G401.6 (cell line): ENCODE results near the gene TNFRSF1A.

Source experiments
- FAIRE-seq: peaks from 2 replicates; lab custom pipeline; 2012; peaks lifted over from hg19 to GRCh38; lab: Jason Lieb, UNC

The TNFRSF1A gene

DNA sequence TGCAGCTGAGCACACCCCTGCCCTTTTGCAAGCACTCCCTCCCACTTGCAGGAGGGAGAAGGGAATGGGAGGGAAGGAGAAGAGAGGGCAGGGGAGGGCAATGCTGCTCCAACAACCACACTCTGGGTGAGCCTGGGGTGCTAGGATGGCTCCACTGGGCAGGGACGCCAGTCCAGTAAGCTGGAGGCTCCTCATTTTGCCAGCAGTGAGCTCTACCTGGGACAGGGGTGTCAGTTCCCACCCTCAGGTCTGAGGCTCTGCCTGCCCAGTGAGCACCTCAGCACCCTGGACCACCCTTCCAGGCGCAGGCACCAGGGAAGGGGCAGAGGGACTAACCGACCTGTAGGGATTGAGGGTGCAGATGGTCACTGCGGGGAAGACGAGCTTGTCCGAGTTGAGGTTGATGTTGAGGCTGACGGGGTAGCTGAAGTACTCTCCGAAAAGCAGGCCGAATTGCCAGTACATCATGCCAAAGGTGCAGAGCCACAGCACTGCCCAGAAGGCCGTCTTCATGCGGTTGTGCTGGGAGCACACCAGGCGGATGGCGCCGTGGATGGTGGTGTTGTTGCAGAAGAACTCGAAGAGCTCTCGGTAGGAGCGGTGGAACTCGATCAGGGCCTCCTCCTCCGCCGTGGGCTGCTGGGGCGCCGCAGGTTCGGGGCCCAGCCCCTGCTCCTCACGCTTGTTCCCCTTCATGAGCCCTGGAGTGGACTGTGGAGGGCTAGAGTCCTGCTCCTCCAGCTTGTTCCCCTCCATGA lies 32.3 kb upstream of the TNFRSF1A start:
- FAIRE-seq: no peak

DNA sequence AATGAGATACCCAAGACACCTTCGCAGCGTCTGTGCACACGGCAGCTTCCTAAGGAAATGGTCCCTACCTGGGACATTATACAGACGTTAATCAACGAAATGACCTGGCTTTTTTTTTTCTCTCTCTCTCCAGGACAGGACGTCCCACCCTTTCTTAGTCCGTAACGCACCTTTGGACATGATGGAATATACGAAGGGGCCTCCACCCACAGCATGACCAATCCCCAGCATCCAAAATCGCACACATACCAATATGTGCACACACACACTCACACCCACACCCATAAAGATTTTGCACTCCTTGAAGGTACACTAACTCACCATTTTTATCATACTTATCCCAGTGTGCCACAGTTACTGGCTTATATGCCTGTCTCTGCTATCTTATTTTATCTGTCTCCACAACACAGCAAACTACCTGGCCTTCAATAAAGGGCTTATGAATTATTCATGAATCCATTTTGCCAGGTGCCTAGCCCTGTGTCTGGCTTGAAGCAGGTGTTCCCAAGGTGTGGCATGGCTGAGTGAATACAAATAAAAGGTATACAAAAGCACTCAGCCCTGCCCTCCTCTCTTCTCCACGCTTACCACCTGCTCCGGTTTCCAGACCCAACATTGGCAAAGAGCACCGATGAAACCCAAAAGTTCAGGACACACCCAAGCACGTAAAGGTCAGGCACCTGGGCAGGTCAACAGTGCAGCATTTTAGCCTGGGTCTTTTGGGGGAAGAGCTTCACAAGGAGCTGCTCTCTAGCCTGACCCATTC lies 31.3 kb upstream of the TNFRSF1A start:
- FAIRE-seq: no peak

DNA sequence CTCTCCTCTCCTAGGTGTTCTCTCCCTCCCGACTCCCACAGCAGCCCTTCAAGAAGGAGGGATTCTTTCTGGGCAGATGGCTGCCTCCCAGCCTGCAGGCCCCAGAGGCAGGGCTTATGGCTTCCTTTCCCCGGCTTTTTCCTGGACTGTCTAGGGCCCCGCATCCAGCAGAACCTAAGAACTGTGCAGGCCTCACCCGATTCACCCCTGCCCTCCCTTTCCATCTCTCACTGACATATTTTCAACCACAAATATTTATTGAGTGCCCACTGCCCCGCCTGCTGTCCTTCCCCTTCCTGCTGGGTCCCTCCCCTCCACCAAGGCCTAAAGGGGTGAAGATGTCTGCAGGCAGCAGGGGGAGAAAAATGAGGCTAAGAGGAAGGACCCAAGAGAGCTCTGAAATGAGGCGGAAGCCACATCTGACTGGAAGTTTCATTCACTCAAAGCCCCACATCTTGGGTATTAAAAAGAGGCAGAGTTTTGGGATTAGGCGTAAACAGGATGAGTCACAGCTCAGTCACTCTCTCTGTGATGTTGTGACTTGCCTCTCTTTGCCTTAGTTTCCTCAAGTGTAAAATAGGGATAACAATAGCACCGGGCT lies 30.6 kb upstream of the TNFRSF1A start:
- peak; percentile 67 for FAIRE-seq

- FAIRE-seq: peak; percentile 99
These were observed 29.3 kb upstream of the TNFRSF1A start for GRCh38 chr12:6370994-6371754.

DNA sequence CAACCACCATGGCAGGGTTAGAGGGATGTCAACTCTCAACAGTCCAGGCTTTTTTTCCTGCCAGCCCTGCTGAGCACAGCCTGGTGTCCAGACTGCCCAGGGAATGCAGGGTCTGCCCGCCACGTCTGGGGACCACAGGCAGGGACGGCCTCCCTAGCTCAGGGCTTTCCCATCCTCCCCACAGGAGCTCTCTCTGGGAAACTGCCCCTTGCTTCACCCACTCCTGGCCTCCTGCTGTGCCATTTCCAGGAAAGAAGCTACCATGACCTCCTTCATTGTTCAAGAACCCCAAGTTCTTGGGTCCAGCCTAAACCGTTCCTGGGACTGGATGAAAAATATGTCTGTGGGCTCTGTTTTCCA lies 28.7 kb upstream of the TNFRSF1A start:
- FAIRE-seq: no peak

GRCh38 chr12:6369916-6370575 lies 28.2 kb upstream of the TNFRSF1A start:
- no peak for FAIRE-seq

GRCh38 chr12:6368906-6369525 lies 27.1 kb upstream of the TNFRSF1A start:
- FAIRE-seq: no peak

GRCh38 chr12:6367969-6368892 lies 26.4 kb upstream of the TNFRSF1A start:
- peak; percentile 17 for FAIRE-seq

DNA sequence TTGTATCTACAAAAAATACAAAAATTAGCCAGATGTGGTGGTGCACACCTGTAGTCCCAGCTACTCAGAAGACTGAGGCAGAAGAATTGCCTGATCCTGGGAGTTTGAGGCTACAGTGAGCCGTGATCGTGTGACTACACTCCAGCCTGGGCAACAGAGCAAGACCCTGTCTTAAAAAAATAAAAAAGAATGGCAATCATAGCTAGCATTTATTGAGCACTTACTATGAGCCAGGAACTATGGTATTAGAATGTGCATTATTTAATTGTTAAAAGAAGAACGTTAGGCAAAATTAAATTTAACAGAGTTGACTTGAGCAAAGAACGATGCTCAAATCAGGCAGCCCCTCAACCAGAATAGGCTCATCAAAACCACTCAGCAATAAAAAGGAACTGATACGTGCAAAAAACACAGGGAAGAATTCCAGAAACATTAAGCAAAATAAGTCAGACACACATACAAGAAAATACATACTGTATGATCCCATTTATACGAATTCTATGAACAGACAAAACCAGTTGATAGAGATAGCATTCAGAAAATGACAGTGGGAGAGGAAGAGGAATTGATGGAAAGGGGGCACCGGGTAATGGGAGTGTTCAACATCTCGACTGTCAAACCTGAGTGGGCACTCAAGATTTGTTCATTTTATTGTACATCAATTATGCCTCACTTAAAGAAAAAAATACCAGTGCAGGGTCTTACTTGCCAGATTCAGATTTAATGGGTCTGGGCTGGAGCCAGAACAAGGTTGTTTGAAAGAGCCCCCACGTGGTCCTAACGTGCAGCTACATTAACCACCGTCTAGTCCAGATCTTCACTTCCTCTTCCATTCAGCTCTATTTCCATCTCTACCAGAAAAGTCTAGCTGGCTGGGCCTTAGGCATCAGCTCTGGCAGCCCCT lies 25.4 kb upstream of the TNFRSF1A start:
- FAIRE-seq: peak; percentile 83

- no peak for FAIRE-seq
These were observed 22.1 kb upstream of the TNFRSF1A start for GRCh38 chr12:6364044-6364374.

- FAIRE-seq: no peak
These were observed 21.6 kb upstream of the TNFRSF1A start for GRCh38 chr12:6363330-6364043.

- FAIRE-seq: no peak
These were observed 21.1 kb upstream of the TNFRSF1A start for GRCh38 chr12:6363010-6363329.

- FAIRE-seq: no peak
These were observed 20.5 kb upstream of the TNFRSF1A start for GRCh38 chr12:6362403-6362802.

DNA sequence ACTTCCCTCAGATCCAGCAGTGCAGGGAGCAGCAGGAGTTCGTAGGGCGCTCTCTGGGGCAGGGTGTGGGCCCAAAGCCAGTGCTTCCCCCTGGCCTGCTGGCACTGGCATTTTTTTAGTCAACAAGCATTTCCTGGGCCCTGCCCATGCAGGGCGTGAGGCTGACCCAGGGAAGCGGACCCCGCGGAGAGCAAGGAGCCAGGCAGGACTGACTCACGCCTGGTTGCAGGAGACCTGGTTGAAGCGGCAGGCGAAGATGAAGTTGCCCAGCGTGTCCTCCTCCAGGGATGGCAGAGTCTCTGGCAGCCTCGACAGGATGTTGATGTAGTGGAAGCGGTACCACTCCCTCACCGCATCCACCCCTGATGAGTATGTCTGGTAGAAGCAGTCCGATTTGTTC lies 20.0 kb upstream of the TNFRSF1A start:
- no peak for FAIRE-seq

DNA sequence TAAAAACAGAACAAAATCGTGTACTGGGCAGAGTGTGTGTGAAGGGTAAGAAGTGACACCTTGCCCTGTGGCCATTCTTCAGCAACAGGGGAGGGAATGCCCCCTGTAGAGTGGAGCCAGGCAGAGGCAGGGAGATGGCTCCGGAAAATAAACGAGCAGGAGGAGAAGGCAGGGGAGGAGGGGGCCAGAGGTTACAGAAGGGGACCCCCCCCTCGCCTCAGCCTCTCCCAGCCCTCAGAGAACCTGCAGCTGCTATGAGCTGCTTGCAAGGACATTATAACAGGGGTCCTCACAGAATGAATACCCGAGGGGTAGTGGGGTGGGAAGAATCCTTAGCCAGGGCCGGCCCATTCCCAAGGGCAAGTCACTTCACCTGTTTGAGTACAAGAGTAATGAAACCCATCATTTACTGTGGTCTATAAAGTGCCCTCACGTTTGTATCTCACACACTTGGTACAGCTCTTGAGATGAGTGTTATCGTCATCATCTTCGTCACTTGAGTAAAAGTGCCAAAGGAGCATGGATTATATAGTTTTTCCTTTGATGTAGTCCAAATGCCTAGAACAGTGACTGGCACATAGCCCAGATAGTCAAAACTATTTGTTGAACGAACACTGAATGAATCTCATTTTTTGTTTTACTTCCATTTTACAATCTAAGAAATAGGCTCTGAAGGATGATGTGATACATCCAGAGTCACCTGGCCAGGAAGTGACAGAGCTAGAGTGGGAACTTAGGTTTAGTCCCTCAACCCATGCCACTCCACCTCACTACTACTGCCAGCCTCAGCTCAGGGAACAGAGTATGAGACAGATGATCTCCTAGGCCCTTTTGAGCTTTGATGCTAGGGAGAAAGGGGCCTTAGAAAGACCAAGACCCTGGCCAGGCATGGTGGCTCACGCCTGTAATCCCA lies 19.0 kb upstream of the TNFRSF1A start:
- FAIRE-seq: no peak

GRCh38 chr12:6360080-6360571 lies 18.2 kb upstream of the TNFRSF1A start:
- no peak for FAIRE-seq

DNA sequence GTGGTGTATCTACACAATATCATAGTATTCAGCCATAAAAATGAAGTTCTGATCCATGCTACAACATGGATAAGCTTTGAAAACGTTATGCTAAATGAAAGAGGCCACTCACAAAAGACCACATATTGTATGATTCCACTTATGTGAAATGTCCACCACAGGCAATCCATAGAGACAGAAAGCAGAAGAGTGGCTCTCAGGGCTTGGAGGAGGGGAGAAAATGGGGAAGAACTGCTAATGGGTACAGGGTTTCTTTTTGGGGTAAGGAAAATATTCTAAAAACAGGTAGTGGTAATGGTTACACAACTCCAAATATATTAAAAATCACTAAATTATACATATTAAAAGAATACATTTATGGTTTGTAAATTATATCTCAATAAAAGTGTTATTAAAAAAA lies 17.0 kb upstream of the TNFRSF1A start:
- no peak for FAIRE-seq

- no peak for FAIRE-seq
These were observed 14.5 kb upstream of the TNFRSF1A start for GRCh38 chr12:6356374-6356820.
